GM12874 (cell line): Measurements from ENCODE around the gene KRTAP12-1.
"Not testable (repeated sequence)": the region's sequence is repeated elsewhere in the genome, so short reads cannot be mapped to it uniquely, and the experiment has no call there.

Experiments used
- CTCF ChIP-seq: IDR thresholded peaks from 2 replicates; pipeline ENCODE4 v1.5.1; 2011; ENCODE audit warnings: low read depth, mild to moderate bottlenecking, control low read depth, low read length, moderate library complexity; ENCODE audit not compliant: insufficient read depth

Gene KRTAP12-1

DNA sequence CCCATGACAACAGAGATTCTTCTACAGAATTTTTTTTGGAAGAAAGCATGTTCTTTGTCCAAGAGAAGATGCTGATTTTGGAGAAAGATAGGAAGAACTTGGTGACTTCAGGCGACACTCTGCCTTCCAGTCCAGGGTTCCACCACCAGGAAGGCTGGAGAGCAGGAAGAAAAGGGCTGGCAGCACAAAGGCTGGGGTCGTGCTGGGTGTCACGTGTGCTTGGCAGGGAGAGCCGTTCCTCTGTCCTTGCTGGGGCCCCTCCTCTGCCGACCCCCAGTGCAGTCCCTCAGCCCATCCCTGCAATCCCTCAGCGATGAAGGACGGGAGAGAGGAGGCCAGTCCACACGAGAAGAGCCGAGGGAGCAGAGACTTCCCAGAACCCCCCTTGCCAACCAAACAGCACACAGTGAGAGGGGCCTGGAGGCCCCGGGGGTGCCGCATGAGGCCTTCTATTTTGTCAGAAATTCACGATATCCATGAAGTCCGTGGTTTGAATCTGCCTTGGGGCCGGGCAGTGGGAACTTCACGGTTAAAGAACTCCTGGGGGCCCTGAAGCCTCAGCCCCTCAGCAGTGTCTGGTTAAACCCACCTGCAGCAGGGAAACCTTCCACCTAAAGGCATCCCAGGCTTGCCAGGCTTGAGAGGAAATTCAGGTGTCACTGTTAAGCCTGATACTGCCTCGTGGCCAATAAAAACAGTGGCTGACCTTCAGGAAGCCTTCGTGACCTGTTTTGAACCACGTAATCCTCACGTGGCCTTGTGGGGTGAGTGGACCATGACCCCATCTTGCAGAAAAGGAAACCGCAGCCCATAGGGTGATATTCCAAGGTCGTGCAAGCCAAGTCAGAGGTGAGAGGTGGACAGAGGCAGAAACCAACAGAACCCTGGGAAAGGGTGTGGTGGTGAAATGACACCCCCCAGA, 18.4 kb upstream of the KRTAP12-1 start:
- no peak for TF ChIP-seq CTCF

- TF ChIP-seq CTCF: no peak
Observed at GRCh38 chr21:44699502-44700001, 17.6 kb upstream of the KRTAP12-1 start.

- TF ChIP-seq CTCF: no peak
Observed at GRCh38 chr21:44697811-44698734, 16.1 kb upstream of the KRTAP12-1 start.

- TF ChIP-seq CTCF: not testable (repeated sequence)
Observed at GRCh38 chr21:44697172-44697810, 15.3 kb upstream of the KRTAP12-1 start, which contains the start of gene KRTAP10-12. Gene KRTAP10-12, plus strand, starts transcription at chr21:44697172. Its CDS starts 30 bp downstream, at chr21:44697202.

DNA sequence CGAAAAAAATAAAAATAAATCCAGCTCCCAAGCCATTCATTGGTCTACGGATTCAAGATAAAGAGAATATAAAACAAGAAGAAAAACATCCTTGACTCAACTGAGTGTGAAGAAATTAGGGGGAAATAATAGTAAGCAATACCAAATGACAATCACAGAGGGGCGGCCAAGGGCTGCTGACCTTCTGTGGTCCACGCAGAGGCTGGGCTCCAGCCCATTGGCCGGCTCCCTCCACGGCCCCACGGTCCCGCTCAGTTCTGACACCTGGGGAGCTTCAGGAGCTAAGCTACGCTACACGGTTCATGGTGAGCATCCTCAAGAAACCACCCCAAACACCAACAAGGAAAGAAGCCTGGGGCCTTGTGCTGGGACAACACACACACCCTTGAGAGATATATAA, 14.6 kb upstream of the KRTAP12-1 start:
- no peak for TF ChIP-seq CTCF

- TF ChIP-seq CTCF: no peak
Observed at GRCh38 chr21:44695641-44696040, 13.7 kb upstream of the KRTAP12-1 start.

DNA sequence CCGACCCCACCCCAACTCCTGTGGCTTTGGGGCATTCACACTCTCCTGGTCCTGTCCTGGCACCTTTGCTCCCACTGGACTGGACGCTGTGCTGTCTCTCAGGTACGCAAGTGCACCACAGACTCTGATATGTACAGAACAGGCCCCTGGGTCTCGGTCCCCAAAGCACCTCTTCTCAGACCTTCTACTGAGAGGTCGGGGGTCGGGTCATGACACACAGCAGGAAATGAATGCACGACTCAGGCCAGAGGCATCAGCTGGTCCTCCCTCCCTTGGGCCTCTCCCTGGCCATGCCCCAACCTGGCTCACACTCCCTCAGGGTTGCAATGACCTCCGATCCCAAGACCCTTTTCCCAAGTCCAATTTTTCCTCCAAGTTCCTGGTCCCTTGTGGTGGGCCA, 13.2 kb upstream of the KRTAP12-1 start:
- TF ChIP-seq CTCF: no peak
